ENCODE results near the gene FARSA.
A peak's percentile ranks its signal among the peaks of the same experiment; 100 is the strongest.

Gene FARSA

DNA sequence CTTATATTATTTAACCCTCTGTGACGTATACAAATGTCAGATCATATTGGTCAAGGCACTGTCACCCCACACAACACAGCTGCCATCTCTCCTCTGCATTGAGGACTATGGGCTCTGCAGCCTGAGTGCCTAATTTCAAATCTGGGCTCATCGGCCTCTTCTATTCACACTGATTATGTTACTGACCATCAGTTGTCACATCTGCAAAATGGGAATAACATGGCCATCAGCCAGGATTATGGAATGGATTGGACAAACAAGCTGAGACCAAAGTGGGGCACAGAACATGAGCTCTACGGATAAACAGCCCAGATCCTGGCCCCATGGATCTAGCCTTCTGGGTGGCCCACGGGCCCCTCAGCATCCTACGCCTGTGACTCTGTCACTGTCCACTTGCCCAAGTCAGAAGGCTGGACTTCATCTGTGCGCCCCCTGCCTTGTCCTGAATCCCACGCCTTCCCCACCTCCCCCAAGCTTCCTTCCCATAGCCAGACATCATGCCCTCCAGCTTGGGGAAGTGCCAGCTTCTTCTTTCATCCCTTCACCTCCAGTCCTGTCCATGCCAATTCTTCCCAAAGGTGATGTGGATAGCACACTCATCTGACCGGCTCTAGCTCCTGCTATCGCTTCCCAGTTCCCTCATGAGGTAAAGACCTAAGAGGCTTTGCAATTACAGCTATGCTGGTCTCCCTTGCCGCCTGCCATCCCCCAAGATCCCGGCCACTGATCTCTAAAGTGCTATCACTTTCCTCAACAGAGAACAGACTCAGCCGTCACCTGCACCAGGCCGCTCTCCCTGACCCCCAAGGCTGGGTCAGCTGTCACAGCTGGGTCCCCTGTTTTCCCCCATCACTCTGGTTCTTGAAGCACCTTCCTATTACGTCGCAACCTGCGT lies 872 bp downstream of the FARSA start:
- Histone ChIP-seq H3K27ac (peak overlapping the region; percentile 34; the same call in 1 of the 2 replicates), H3K9ac (peak overlapping the region; percentile 75), H3K79me2 (ENCODE audit: insufficient read depth, low read depth) (peaks cover 25% of the 10 kb centered on the region), H3K4me3 (IDR thresholded peaks at IDR 0.05; ENCODE audit: insufficient read depth, low read depth, low read length) (no peak overlapping the region), H3K36me3 (ENCODE audit: insufficient read depth) (peaks cover 9% of the 10 kb centered on the region; the same call in 1 of the 2 replicates), H2AFZ (ENCODE audit: low read depth) (peak overlapping the region; percentile 85), H3K4me2 (peak overlapping the region; percentile 89), H3K27me3 (ENCODE audit: insufficient read depth, low read depth) (no peaks in the 10 kb centered on the region), H4K20me1 (ENCODE audit: insufficient read depth) (no peaks in the 10 kb centered on the region), H3K4me1 (ENCODE audit: low read depth, poor library complexity, severe bottlenecking) (peaks cover 29% of the 10 kb centered on the region)
- TF ChIP-seq, protein P1, sequence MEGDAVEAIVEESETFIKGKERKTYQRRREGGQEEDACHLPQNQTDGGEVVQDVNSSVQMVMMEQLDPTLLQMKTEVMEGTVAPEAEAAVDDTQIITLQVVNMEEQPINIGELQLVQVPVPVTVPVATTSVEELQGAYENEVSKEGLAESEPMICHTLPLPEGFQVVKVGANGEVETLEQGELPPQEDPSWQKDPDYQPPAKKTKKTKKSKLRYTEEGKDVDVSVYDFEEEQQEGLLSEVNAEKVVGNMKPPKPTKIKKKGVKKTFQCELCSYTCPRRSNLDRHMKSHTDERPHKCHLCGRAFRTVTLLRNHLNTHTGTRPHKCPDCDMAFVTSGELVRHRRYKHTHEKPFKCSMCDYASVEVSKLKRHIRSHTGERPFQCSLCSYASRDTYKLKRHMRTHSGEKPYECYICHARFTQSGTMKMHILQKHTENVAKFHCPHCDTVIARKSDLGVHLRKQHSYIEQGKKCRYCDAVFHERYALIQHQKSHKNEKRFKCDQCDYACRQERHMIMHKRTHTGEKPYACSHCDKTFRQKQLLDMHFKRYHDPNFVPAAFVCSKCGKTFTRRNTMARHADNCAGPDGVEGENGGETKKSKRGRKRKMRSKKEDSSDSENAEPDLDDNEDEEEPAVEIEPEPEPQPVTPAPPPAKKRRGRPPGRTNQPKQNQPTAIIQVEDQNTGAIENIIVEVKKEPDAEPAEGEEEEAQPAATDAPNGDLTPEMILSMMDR (conservative IDR thresholded peaks at IDR 0.05; ENCODE audit: low read depth, low read length) = no peak

DNA sequence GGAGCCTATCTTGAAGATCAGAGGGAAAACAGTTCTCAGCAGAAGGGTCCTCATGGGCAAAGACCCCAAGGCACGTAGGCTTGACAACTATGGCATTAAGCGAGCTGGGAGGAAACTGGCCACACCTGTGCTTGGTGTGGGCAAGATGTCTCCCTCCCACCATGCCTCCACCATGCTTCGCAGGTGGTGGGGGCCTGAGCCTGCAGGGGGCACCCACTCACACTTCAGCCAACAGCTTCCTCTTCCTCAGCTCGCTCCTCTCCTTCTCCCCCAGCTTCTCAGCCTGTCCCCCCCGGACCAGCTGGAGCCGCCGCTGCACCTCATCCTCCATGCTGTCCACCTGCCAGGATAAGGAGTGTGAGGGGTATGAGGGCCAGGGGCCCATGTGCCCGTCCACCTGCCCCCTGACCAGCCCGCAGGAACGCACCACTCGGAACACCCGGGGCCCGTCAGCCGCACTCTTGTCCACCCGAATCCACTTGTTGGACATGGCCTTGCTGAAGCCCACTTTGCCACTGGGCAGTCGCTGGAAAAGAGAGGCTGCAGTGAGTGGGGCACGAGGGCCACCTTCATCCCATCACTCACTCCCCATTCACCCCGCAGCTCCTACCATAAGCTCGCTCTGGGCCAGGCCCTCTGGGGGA lies 3.4 kb downstream of the FARSA start:
- TF ChIP-seq, protein P1 (conservative IDR thresholded peaks at IDR 0.05; ENCODE audit: low read depth, low read length) = no peak
- no peak overlapping the region for H3K4me2 ChIP-seq
- H3K4me1 ChIP-seq (ENCODE audit: low read depth, poor library complexity, severe bottlenecking) = peaks cover 13% of the 10 kb centered on the region
- H3K4me3 ChIP-seq (IDR thresholded peaks at IDR 0.05; ENCODE audit: insufficient read depth, low read depth, low read length) = no peak overlapping the region
- no peak overlapping the region for H3K27ac ChIP-seq
- no peak overlapping the region for H2AFZ ChIP-seq (ENCODE audit: low read depth)
- H4K20me1 ChIP-seq (ENCODE audit: insufficient read depth) = no peaks in the 10 kb centered on the region
- H3K36me3 ChIP-seq (ENCODE audit: insufficient read depth) = peaks cover 9% of the 10 kb centered on the region; the same call in 1 of the 2 replicates
- no peak overlapping the region for H3K9ac ChIP-seq
- no peaks in the 10 kb centered on the region for H3K27me3 ChIP-seq (ENCODE audit: insufficient read depth, low read depth)
- peaks cover 25% of the 10 kb centered on the region for H3K79me2 ChIP-seq (ENCODE audit: insufficient read depth, low read depth)

DNA sequence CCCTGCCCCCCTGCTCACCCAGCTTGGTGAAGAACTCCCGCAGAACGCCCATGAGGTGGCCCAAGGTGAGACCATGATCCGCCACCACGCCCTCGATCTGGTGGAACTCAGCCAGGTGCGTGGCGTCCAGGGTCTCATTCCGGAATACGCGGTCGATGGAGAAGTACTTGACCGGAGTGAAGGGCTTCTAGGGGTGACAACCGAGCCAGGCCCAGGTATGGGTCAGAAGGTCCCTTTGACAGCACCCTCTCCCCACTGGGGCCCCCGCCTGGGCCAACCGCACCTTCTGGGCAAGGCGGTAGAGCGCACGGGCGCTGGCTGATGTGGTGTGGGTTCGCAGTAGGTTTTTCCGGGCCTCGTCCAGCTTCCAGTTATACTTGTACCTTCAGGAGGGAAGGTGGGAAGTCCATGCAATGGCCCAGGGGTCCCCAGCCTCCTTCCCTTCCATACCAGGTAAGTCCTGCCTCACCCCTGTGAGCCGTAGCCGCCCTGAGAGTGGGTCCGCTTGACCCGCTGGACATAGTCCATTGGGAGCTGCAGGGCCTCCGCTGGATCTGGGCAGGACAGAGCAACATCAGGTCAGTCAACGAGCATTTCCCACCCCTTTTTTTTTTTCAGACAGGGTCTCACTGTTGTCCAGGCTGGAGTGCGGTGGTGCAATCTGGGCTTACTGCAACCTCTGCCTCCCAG lies 8.7 kb downstream of the FARSA start:
- Histone ChIP-seq H3K9ac (no peak overlapping the region), H3K4me2 (no peak overlapping the region), H3K27me3 (ENCODE audit: insufficient read depth, low read depth) (no peaks in the 10 kb centered on the region), H3K27ac (no peak overlapping the region), H3K4me1 (ENCODE audit: low read depth, poor library complexity, severe bottlenecking) (peaks cover under 1% of the 10 kb centered on the region), H3K4me3 (IDR thresholded peaks at IDR 0.05; ENCODE audit: insufficient read depth, low read depth, low read length) (no peak overlapping the region), H2AFZ (ENCODE audit: low read depth) (no peak overlapping the region), H3K36me3 (ENCODE audit: insufficient read depth) (peaks cover 14% of the 10 kb centered on the region; the same call in 1 of the 2 replicates), H3K79me2 (ENCODE audit: insufficient read depth, low read depth) (no peaks in the 10 kb centered on the region), H4K20me1 (ENCODE audit: insufficient read depth) (no peaks in the 10 kb centered on the region)
- TF ChIP-seq, protein P1 (conservative IDR thresholded peaks at IDR 0.05; ENCODE audit: low read depth, low read length) = no peak

DNA sequence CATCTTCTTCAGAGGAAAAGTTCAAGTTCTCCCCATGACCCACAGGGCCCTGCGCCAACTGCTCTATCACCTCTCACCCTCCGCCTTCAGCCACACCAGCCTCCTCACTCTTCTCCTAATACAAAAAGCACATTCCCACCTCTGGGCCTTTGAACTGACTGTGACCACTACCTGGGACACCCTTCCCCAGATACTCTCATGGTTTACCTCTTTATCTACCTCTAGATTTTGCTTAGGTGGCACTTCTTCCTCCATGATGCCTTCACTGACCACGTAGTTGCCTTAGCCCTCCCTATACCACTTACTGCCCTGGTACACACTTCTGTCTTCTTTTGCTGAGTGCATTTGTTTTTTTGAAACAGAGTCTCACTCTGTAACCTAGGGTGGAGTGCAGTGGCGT lies 10.6 kb downstream of the FARSA start:
- H3K4me2 ChIP-seq = no peak overlapping the region

More for the DNA sequence above, 10.6 kb downstream of the FARSA start:
- H3K4me3 ChIP-seq (IDR thresholded peaks at IDR 0.05; ENCODE audit: insufficient read depth, low read depth, low read length) = no peak overlapping the region
- TF ChIP-seq, protein P1 (conservative IDR thresholded peaks at IDR 0.05; ENCODE audit: low read depth, low read length) = no peak
- peaks cover 5% of the 10 kb centered on the region; the same call in 1 of the 2 replicates for H3K36me3 ChIP-seq (ENCODE audit: insufficient read depth)
- H4K20me1 ChIP-seq (ENCODE audit: insufficient read depth) = no peaks in the 10 kb centered on the region
- H2AFZ ChIP-seq (ENCODE audit: low read depth) = no peak overlapping the region
- H3K4me1 ChIP-seq (ENCODE audit: low read depth, poor library complexity, severe bottlenecking) = peaks cover 6% of the 10 kb centered on the region
- no peaks in the 10 kb centered on the region for H3K79me2 ChIP-seq (ENCODE audit: insufficient read depth, low read depth)
- no peaks in the 10 kb centered on the region for H3K27me3 ChIP-seq (ENCODE audit: insufficient read depth, low read depth)
- H3K27ac ChIP-seq = no peak overlapping the region
- H3K9ac ChIP-seq = no peak overlapping the region
